ENCODE data around the gene LGALS3.

DNA sequence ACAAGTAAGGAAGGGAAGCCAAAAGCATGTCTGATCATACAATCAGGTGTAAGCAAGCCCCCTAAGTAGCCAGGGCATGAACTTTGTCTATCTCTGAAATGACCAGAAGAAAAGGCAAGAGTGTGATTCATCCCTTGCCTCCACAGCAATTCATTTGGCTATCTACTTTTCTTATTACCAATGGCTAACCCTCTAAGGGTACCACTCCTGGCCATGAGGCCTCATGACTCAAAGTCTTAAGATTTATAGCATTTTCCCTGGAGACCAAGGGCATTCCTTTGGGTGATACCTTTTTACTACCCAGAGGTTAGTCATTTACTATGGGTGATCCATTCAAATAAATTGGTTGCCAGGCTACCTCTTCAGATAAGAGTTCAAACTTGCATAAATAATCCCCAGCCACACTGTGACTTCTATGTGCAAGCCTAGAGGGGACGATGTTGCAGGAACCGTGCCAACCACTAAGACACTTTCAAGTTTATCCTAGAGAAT lies 1.5 kb upstream of the LGALS3 start:
- TF ChIP-seq, protein P1, sequence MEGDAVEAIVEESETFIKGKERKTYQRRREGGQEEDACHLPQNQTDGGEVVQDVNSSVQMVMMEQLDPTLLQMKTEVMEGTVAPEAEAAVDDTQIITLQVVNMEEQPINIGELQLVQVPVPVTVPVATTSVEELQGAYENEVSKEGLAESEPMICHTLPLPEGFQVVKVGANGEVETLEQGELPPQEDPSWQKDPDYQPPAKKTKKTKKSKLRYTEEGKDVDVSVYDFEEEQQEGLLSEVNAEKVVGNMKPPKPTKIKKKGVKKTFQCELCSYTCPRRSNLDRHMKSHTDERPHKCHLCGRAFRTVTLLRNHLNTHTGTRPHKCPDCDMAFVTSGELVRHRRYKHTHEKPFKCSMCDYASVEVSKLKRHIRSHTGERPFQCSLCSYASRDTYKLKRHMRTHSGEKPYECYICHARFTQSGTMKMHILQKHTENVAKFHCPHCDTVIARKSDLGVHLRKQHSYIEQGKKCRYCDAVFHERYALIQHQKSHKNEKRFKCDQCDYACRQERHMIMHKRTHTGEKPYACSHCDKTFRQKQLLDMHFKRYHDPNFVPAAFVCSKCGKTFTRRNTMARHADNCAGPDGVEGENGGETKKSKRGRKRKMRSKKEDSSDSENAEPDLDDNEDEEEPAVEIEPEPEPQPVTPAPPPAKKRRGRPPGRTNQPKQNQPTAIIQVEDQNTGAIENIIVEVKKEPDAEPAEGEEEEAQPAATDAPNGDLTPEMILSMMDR (IDR thresholded peaks at IDR 0.05) = no peak
- TF ChIP-seq POLR2A (IDR thresholded peaks at IDR 0.05) = no peak
- no peak for TF ChIP-seq EP300 (IDR thresholded peaks at IDR 0.05)
